Measurements from ENCODE around the gene GRK1. TPM values are rescaled to one million over a fixed set of nuclear protein-coding genes. Genes with fewer than 3 reads are reported as not detected.

The GRK1 gene
- total and polyA plus RNA-seq, 2 of the 13 experiments (the other 11 are each of a cell fraction or from before 2014, with no cell fraction given), result 0.07 to 0.12 TPM

DNA sequence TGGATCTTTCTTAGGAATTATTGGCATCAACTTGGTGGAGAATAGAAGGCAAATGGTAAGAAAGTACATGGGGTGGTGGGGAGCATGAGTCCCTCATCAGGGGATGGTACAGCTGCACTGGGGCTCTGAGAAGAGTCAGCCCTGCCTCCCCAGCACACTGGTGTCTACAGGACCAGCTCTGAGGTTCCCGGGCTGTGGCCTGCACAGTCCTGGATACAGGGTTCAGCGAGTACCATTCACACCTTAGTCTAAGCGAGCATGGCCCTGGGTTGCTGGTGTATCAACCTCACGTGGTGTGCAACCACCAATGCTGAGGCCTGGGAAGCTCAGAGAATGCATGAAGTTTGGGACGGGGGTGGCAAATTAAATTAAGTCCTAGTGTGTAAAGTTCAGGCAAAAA is 102.1 kb downstream of the GRK1 start:
- TF ChIP-seq ZNF841 (CRISPR knock-in tag; IDR thresholded peaks at IDR 0.05; ENCODE audit: borderline replicate concordance) (no peak), CHD2 (IDR thresholded peaks at IDR 0.05; ENCODE audit: low read depth, low read length) (no peak), CC2D1A (CRISPR knock-in tag; IDR thresholded peaks at IDR 0.05) (no peak), NR2F6 (IDR thresholded peaks at IDR 0.05) (no peak), NR2F6 (CRISPR knock-in tag; IDR thresholded peaks at IDR 0.05) (no peak), CHD4 (IDR thresholded peaks at IDR 0.05; ENCODE audit: borderline replicate concordance, low read length) (no peak), SPEN (CRISPR knock-in tag; IDR thresholded peaks at IDR 0.05; ENCODE audit: low read depth) (no peak), TCF12 (IDR thresholded peaks at IDR 0.05) (no peak), TCF12 (CRISPR knock-in tag; IDR thresholded peaks at IDR 0.05) (no peak), HMGA1 (CRISPR knock-in tag; conservative IDR thresholded peaks at IDR 0.05) (no peak), POLR2G (IDR thresholded peaks at IDR 0.05; ENCODE audit: low read depth, low read length) (no peak), ZNF124 (CRISPR knock-in tag; IDR thresholded peaks at IDR 0.05) (no peak), ZNF12 (CRISPR knock-in tag; IDR thresholded peaks at IDR 0.05) (no peak), BRCA1 (CRISPR knock-in tag; IDR thresholded peaks at IDR 0.05) (no peak), TGIF2 (CRISPR knock-in tag; IDR thresholded peaks at IDR 0.05) (no peak), ZNF768 (CRISPR knock-in tag; IDR thresholded peaks at IDR 0.05) (no peak)
- TF ChIP-seq, protein P1, sequence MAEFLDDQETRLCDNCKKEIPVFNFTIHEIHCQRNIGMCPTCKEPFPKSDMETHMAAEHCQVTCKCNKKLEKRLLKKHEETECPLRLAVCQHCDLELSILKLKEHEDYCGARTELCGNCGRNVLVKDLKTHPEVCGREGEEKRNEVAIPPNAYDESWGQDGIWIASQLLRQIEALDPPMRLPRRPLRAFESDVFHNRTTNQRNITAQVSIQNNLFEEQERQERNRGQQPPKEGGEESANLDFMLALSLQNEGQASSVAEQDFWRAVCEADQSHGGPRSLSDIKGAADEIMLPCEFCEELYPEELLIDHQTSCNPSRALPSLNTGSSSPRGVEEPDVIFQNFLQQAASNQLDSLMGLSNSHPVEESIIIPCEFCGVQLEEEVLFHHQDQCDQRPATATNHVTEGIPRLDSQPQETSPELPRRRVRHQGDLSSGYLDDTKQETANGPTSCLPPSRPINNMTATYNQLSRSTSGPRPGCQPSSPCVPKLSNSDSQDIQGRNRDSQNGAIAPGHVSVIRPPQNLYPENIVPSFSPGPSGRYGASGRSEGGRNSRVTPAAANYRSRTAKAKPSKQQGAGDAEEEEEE (CRISPR knock-in tag; IDR thresholded peaks at IDR 0.05; ENCODE audit: borderline replicate concordance), result no peak
- POLR2A ChIA-PET, result no interaction called here
- Histone ChIP-seq H3K9me3 (ENCODE audit: low read length) (no peaks in the 10 kb centered on the region), H3K4me3 (replicated peaks in 1 of 3; ENCODE audit: insufficient read depth in 1 of 3, low read depth in 2 of 3, low read length in 3 of 3) (no peak overlapping the region), H2AFZ (ENCODE audit: low read length) (no peak overlapping the region), H3K27ac (ENCODE audit: extremely low read length, insufficient read depth, low read length) (no peak overlapping the region), H3K4me2 (ENCODE audit: low read depth, low read length) (no peak overlapping the region), H3K9ac (ENCODE audit: insufficient read depth, low read depth, low read length) (no peak overlapping the region), H3K36me3 (replicated peaks in 1 of 2; ENCODE audit: control insufficient read depth in 1 of 2, insufficient read depth in 2 of 2, low read length in 2 of 2) (no peaks in the 10 kb centered on the region), H3K4me1 (ENCODE audit: insufficient read depth, low read length) (peaks cover 14% of the 10 kb centered on the region; the same call in 1 of the 2 replicates), H3K79me2 (ENCODE audit: insufficient read depth, low read length) (no peaks in the 10 kb centered on the region), H3K27me3 (ENCODE audit: control insufficient read depth in 1 of 2, insufficient read depth in 2 of 2, low read length in 2 of 2) (peaks cover 2 to 59% of the 10 kb centered on the region in 2 experiments; a peak in 4 of 5 replicates), H4K20me1 (ENCODE audit: insufficient read depth, low read length) (no peaks in the 10 kb centered on the region)
- BruUV-seq (replicated peaks), result no TSS peak
- CTCF ChIA-PET (ENCODE audit: low intra/inter-chr PET ratio, low total read pairs), result no interaction called here
- 10% methylated on average over 4 of the region's 5 CpGs for WGBS (ENCODE audit: low lambda C conversion rate)
- in situ Hi-C loops (cut with HindIII; ENCODE audit: extremely low pct_ligation_motif_present, low pct_unique_long_range_greater_than_20kb) (no loop called here), intact Hi-C loops (cut with micrococcal nuclease; ENCODE audit: unreplicated experiment) (no loop called here)
- DNase-seq (ENCODE audit: low spot score) (no peak), FAIRE-seq (no peak), ATAC-seq (peak; percentile 70)

Data from HepG2 (cell line).